Measurements from ENCODE around the gene GSTA4.
"Not testable (repeated sequence)": the region's sequence is repeated elsewhere in the genome, so short reads cannot be mapped to it uniquely, and the experiment has no call there.

Gene GSTA4

GRCh38 chr6:53010504-53010903 lies 15.4 kb upstream of the GSTA4 start:
- no peak for DNase-seq

GRCh38 chr6:53009511-53009910 lies 14.4 kb upstream of the GSTA4 start:
- DNase-seq = no peak

- DNase-seq = no peak
These were observed 14.0 kb upstream of the GSTA4 start for GRCh38 chr6:53009056-53009455.

- not testable (repeated sequence) for DNase-seq
These were observed 13.2 kb upstream of the GSTA4 start for GRCh38 chr6:53008192-53008687.

- no peak for DNase-seq
These were observed 10.7 kb upstream of the GSTA4 start for GRCh38 chr6:53005663-53006250.

GRCh38 chr6:52999456-52999855 lies 4.4 kb upstream of the GSTA4 start:
- DNase-seq = no peak

GRCh38 chr6:52998603-52999002 lies 3.5 kb upstream of the GSTA4 start:
- DNase-seq = no peak

- DNase-seq = peak; percentile 62
These were observed 995 bp upstream of the GSTA4 start for GRCh38 chr6:52995913-52996645.

GRCh38 chr6:52994839-52995088 lies 320 bp downstream of the GSTA4 start:
- DNase-seq = peak; percentile 48

GRCh38 chr6:52994031-52994838 lies 849 bp downstream of the GSTA4 start:
- peak; percentile 33 for DNase-seq

GRCh38 chr6:52992980-52993920 lies 1.8 kb downstream of the GSTA4 start:
- DNase-seq = no peak

- DNase-seq = no peak
These were observed 4.7 kb downstream of the GSTA4 start for GRCh38 chr6:52990342-52990741.

- no peak for DNase-seq
These were observed 9.9 kb downstream of the GSTA4 start for GRCh38 chr6:52985228-52985627.

GRCh38 chr6:52984247-52984646 lies 10.8 kb downstream of the GSTA4 start:
- DNase-seq = no peak

GRCh38 chr6:52983159-52983848 lies 11.8 kb downstream of the GSTA4 start:
- DNase-seq = no peak

GRCh38 chr6:52982680-52983079 lies 12.4 kb downstream of the GSTA4 start:
- no peak for DNase-seq

- DNase-seq = no peak
These were observed 13.7 kb downstream of the GSTA4 start for GRCh38 chr6:52981222-52981900.

GRCh38 chr6:52976591-52977035 lies 18.5 kb downstream of the GSTA4 start:
- no peak for DNase-seq

GRCh38 chr6:52976149-52976548 lies 18.9 kb downstream of the GSTA4 start:
- peak; percentile 32 for DNase-seq

GRCh38 chr6:52975580-52975979 lies 19.5 kb downstream of the GSTA4 start:
- DNase-seq = no peak

- no peak for DNase-seq
These were observed 22.1 kb downstream of the GSTA4 start for GRCh38 chr6:52972989-52973388.

GRCh38 chr6:52969359-52969758 lies 25.7 kb downstream of the GSTA4 start:
- no peak for DNase-seq
